ENCODE results near the gene TRIM38.
"Not testable (repeated sequence)": the region's sequence is repeated elsewhere in the genome, so short reads cannot be mapped to it uniquely, and the experiment has no call there.

TRIM38 gene

DNA sequence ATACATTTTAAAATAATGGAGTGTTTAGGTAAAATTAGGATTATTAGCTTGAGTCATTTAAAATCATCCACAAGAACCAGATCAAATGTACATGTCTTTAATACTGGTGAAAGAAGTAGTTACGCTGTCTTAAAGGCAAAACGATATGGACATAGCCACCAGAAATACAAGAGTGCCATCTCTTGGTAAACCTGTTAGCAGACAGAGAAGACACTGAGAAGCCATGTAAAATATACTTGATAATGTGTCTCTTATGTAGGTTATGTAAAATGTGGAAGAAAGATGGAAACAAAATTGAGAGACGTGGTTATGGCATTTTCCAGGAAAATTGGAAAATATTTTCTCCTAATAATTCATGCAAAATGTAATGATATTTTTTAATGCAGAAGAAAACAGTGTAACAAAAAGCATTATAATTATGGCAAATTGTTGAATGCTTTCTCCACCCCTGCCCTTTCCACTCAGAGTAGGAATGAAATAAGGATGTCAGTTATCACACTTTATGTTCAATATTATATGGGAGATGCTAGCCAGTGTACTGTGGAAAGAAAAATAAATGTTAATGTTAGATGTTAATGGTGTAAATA lies 19.9 kb upstream of the TRIM38 start:
- H2AFZ ChIP-seq (ENCODE audit: low read length) = no peak overlapping the region
- H3K9me3 ChIP-seq (ENCODE audit: insufficient read depth, low read depth, low read length) = no peaks in the 10 kb centered on the region; the same call in none of the 2 replicates
- H3K79me2 ChIP-seq (ENCODE audit: insufficient read depth, low read length) = no peaks in the 10 kb centered on the region
- H3K4me1 ChIP-seq (ENCODE audit: insufficient read depth, low read length, poor library complexity, severe bottlenecking) = peaks cover 3% of the 10 kb centered on the region
- H3K27me3 ChIP-seq (ENCODE audit: insufficient read depth, low read length, poor library complexity, severe bottlenecking) = no peaks in the 10 kb centered on the region
- no peaks in the 10 kb centered on the region for H3F3A ChIP-seq (ENCODE audit: low read depth)
- H3K4me3 ChIP-seq (ENCODE audit: low read length, poor library complexity, severe bottlenecking) = no peak overlapping the region
- no peak for TF ChIP-seq EZH2phosphoT487 (IDR thresholded peaks at IDR 0.05; ENCODE audit: borderline replicate concordance)
- TF ChIP-seq, protein P1, sequence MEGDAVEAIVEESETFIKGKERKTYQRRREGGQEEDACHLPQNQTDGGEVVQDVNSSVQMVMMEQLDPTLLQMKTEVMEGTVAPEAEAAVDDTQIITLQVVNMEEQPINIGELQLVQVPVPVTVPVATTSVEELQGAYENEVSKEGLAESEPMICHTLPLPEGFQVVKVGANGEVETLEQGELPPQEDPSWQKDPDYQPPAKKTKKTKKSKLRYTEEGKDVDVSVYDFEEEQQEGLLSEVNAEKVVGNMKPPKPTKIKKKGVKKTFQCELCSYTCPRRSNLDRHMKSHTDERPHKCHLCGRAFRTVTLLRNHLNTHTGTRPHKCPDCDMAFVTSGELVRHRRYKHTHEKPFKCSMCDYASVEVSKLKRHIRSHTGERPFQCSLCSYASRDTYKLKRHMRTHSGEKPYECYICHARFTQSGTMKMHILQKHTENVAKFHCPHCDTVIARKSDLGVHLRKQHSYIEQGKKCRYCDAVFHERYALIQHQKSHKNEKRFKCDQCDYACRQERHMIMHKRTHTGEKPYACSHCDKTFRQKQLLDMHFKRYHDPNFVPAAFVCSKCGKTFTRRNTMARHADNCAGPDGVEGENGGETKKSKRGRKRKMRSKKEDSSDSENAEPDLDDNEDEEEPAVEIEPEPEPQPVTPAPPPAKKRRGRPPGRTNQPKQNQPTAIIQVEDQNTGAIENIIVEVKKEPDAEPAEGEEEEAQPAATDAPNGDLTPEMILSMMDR (conservative IDR thresholded peaks at IDR 0.05; ENCODE audit: low read length) = peak; percentile 91
- no peaks in the 10 kb centered on the region for H3K36me3 ChIP-seq (ENCODE audit: insufficient read depth, low read length)
- H3K9ac ChIP-seq (ENCODE audit: low read depth, low read length, poor library complexity, severe bottlenecking) = no peak overlapping the region
- H4K20me1 ChIP-seq (ENCODE audit: insufficient read depth, low read length, poor library complexity, severe bottlenecking) = no peaks in the 10 kb centered on the region
- no peaks in the 10 kb centered on the region for H3K9me2 ChIP-seq (replicated peaks; ENCODE audit: low read depth, low read length)
- H3K4me2 ChIP-seq (ENCODE audit: low read depth, low read length, poor library complexity, severe bottlenecking) = no peak overlapping the region

DNA sequence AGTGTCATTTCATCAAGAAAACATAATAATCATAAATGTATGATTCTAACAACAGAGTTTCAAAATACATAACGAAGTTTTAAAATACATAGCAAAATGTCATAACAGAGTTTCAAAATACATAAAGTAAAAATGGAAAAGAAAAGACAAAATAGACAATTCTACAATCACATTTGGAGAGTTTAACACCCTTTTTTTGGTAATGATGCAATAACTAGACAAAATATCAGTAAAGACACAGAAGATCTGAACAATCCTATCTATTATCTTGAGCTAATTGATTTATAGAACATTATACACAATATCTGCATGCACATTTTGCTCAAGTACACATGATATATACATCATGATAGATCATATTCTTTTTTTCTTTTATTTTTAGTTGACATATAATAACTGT lies 18.7 kb upstream of the TRIM38 start:
- no peaks in the 10 kb centered on the region for H3K36me3 ChIP-seq (ENCODE audit: insufficient read depth, low read length)
- no peaks in the 10 kb centered on the region for H3K9me2 ChIP-seq (replicated peaks; ENCODE audit: low read depth, low read length)
- TF ChIP-seq EZH2phosphoT487 (IDR thresholded peaks at IDR 0.05; ENCODE audit: borderline replicate concordance) = no peak
- TF ChIP-seq, protein P1 (conservative IDR thresholded peaks at IDR 0.05; ENCODE audit: low read length) = no peak
- peaks cover 3% of the 10 kb centered on the region for H3K4me1 ChIP-seq (ENCODE audit: insufficient read depth, low read length, poor library complexity, severe bottlenecking)
- H3K27me3 ChIP-seq (ENCODE audit: insufficient read depth, low read length, poor library complexity, severe bottlenecking) = no peaks in the 10 kb centered on the region
- no peaks in the 10 kb centered on the region for H3K79me2 ChIP-seq (ENCODE audit: insufficient read depth, low read length)
- H3K9me3 ChIP-seq (ENCODE audit: insufficient read depth, low read depth, low read length) = no peaks in the 10 kb centered on the region; the same call in none of the 2 replicates
- H3K9ac ChIP-seq (ENCODE audit: low read depth, low read length, poor library complexity, severe bottlenecking) = no peak overlapping the region
- H3F3A ChIP-seq (ENCODE audit: low read depth) = no peaks in the 10 kb centered on the region
- H3K4me3 ChIP-seq (ENCODE audit: low read length, poor library complexity, severe bottlenecking) = no peak overlapping the region
- no peak overlapping the region for H2AFZ ChIP-seq (ENCODE audit: low read length)
- H3K4me2 ChIP-seq (ENCODE audit: low read depth, low read length, poor library complexity, severe bottlenecking) = no peak overlapping the region
- H4K20me1 ChIP-seq (ENCODE audit: insufficient read depth, low read length, poor library complexity, severe bottlenecking) = no peaks in the 10 kb centered on the region

DNA sequence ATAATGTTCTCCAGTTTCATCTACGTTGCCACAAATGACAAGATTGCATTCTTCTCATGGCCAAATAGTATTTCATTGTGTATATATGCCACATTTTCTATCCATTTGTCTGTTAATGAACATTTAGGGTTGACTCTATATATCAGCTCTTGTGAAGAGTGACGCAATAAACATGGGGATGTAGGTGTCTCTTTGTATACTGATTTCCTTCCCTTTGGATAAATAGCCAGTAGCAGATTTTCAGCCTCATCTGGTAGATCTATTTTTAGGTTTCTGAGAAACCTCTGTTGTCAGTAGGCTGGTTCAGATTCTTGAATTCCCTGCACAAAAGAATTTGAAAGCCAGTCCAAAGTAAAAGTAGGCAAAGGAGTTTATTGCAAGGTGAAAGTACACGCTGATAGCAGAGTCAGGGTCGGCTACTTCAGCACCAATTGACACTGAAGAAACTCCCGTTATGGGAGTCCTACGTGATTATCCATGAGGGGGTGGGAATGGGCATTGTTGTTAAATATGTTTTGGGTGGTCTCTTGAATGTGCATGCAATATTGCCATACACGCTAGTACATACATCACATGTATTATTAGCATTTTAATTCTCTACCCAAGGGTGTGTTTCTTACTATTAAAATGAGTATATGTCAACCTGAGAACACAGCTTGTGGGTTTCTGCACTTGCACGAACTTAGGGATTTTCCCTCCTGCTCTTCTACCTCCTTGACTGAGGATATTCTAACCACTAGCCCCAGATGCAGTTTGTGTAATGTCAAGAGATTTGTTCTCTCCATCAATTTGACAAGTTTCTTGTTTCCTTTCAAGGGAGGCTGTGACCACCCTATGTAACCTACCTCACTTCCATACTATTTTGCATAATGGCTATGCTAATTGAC lies 17.7 kb upstream of the TRIM38 start:
- Histone ChIP-seq H3K9ac (ENCODE audit: low read depth, low read length, poor library complexity, severe bottlenecking) (no peak overlapping the region), H2AFZ (ENCODE audit: low read length) (no peak overlapping the region), H3K27me3 (ENCODE audit: insufficient read depth, low read length, poor library complexity, severe bottlenecking) (no peaks in the 10 kb centered on the region), H3F3A (ENCODE audit: low read depth) (no peaks in the 10 kb centered on the region), H3K4me1 (ENCODE audit: insufficient read depth, low read length, poor library complexity, severe bottlenecking) (peaks cover 3% of the 10 kb centered on the region), H3K79me2 (ENCODE audit: insufficient read depth, low read length) (no peaks in the 10 kb centered on the region), H4K20me1 (ENCODE audit: insufficient read depth, low read length, poor library complexity, severe bottlenecking) (no peaks in the 10 kb centered on the region), H3K9me2 (replicated peaks; ENCODE audit: low read depth, low read length) (no peaks in the 10 kb centered on the region), H3K36me3 (ENCODE audit: insufficient read depth, low read length) (no peaks in the 10 kb centered on the region), H3K4me2 (ENCODE audit: low read depth, low read length, poor library complexity, severe bottlenecking) (no peak overlapping the region), H3K9me3 (ENCODE audit: insufficient read depth, low read depth, low read length) (no peaks in the 10 kb centered on the region; the same call in none of the 2 replicates), H3K4me3 (ENCODE audit: low read length, poor library complexity, severe bottlenecking) (no peak overlapping the region)
- TF ChIP-seq, protein P1 (conservative IDR thresholded peaks at IDR 0.05; ENCODE audit: low read length) = no peak
- no peak for TF ChIP-seq EZH2phosphoT487 (IDR thresholded peaks at IDR 0.05; ENCODE audit: borderline replicate concordance)

DNA sequence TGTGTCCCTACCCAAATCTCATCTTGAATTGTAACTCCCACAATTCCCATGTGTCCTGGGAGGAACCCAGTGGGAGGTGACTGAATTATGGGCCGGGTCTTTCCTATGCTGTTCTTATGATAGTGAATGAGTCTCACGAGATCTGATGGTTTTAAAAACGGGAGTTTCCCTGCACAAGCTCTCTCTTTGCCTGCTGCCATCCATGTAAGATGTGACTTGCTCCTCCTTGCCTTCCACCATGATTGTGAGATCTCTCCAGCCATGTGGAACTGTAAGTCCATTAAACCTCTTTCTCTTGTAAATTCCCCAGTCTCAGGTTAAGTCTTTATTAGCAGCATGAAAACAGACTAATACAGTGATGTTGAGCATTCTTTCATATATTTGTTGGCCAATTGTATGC lies 16.9 kb upstream of the TRIM38 start:
- not testable (repeated sequence) for H3K4me1 ChIP-seq (ENCODE audit: insufficient read depth, low read length, poor library complexity, severe bottlenecking); H4K20me1 ChIP-seq (ENCODE audit: insufficient read depth, low read length, poor library complexity, severe bottlenecking); H3K79me2 ChIP-seq (ENCODE audit: insufficient read depth, low read length); H3K4me3 ChIP-seq (ENCODE audit: low read length, poor library complexity, severe bottlenecking); H2AFZ ChIP-seq (ENCODE audit: low read length); H3K9ac ChIP-seq (ENCODE audit: low read depth, low read length, poor library complexity, severe bottlenecking); H3K4me2 ChIP-seq (ENCODE audit: low read depth, low read length, poor library complexity, severe bottlenecking); H3K27me3 ChIP-seq (ENCODE audit: insufficient read depth, low read length, poor library complexity, severe bottlenecking); H3K9me2 ChIP-seq (replicated peaks; ENCODE audit: low read depth, low read length); H3F3A ChIP-seq (ENCODE audit: low read depth); H3K9me3 ChIP-seq (ENCODE audit: insufficient read depth, low read depth, low read length); H3K36me3 ChIP-seq (ENCODE audit: insufficient read depth, low read length)

All from Loucy (cell line).